HEK293 (cell line): ENCODE measurements around the gene HMOX1.

ENCODE experiments used
- EGR2 ChIP-seq: fragments of 450-650 bp; formaldehyde crosslinking; IDR thresholded peaks from 2 replicates; pipeline ENCODE4 v1.5.1; 2016; ENCODE audit warnings: low read depth, missing biosample characterization, missing genetic modification characterization
- TCF7L2 ChIP-seq: IDR thresholded peaks from 2 replicates; pipeline ENCODE4 v1.6.1; 2011; ENCODE audit warnings: low read depth, mild to moderate bottlenecking, inconsistent platforms, low read length, moderate library complexity, borderline replicate concordance
- ZBTB7A ChIP-seq: fragments of 450-650 bp; formaldehyde crosslinking; IDR thresholded peaks from 2 replicates; pipeline ENCODE4 v1.5.1; 2016; ENCODE audit warnings: low read depth, missing biosample characterization, missing genetic modification characterization
- ZNF544 ChIP-seq: fragments of 450-650 bp; formaldehyde crosslinking; IDR thresholded peaks from 2 replicates; pipeline ENCODE4 v1.5.0; 2017; ENCODE audit warnings: missing biosample characterization, missing genetic modification characterization
- ZNF624 ChIP-seq: fragments of 450-650 bp; formaldehyde crosslinking; IDR thresholded peaks from 2 replicates; pipeline ENCODE4 v1.5.1; 2017; ENCODE audit warnings: missing biosample characterization, missing genetic modification characterization
- ZXDB ChIP-seq: fragments of 450-650 bp; formaldehyde crosslinking; IDR thresholded peaks from 2 replicates; pipeline ENCODE4 v1.5.1; 2016; ENCODE audit warnings: missing biosample characterization, missing genetic modification characterization
- TF ChIP-seq, protein P1 (sequence below): fragments of 450-650 bp; formaldehyde crosslinking; IDR thresholded peaks from 2 replicates; pipeline ENCODE4 v1.5.1; 2016; ENCODE audit warnings: missing biosample characterization, missing genetic modification characterization
- TF ChIP-seq, protein P2 (sequence below): fragments of 450-650 bp; formaldehyde crosslinking; IDR thresholded peaks from 2 replicates; pipeline ENCODE4 v1.5.1; 2016; ENCODE audit warnings: missing biosample characterization, missing genetic modification characterization

DNA sequence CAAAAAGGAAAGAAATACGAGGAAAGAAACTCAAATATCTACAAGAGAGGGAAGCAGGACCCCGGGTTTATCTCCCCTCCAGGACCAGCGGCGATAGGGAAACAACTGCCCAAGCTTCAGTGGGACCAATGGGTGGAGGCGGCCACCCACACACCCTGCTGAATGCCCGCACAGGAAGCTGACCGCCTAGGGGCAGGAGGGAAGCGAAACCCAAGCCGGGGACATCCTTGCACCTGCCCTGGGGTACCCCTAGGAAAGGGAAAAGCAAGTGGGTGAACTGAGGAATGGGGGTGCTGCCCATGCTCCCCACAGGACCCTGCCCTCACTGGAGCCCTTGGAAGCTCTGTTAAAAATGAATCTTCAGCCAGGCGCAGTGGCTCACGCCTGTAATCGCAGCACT lies 27.6 kb upstream of the HMOX1 start:
- TF ChIP-seq, protein P1, sequence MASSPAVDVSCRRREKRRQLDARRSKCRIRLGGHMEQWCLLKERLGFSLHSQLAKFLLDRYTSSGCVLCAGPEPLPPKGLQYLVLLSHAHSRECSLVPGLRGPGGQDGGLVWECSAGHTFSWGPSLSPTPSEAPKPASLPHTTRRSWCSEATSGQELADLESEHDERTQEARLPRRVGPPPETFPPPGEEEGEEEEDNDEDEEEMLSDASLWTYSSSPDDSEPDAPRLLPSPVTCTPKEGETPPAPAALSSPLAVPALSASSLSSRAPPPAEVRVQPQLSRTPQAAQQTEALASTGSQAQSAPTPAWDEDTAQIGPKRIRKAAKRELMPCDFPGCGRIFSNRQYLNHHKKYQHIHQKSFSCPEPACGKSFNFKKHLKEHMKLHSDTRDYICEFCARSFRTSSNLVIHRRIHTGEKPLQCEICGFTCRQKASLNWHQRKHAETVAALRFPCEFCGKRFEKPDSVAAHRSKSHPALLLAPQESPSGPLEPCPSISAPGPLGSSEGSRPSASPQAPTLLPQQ (tag by site-specific recombination) = no peak
- TF ChIP-seq ZXDB (tag by site-specific recombination) (no peak), ZNF544 (tag by site-specific recombination) (no peak), EGR2 (tag by site-specific recombination) (peak; percentile 24; the same call in 1 of the 2 replicates), ZBTB7A (tag by site-specific recombination) (no peak), TCF7L2 (no peak), ZNF624 (tag by site-specific recombination) (no peak)
- TF ChIP-seq, protein P2, sequence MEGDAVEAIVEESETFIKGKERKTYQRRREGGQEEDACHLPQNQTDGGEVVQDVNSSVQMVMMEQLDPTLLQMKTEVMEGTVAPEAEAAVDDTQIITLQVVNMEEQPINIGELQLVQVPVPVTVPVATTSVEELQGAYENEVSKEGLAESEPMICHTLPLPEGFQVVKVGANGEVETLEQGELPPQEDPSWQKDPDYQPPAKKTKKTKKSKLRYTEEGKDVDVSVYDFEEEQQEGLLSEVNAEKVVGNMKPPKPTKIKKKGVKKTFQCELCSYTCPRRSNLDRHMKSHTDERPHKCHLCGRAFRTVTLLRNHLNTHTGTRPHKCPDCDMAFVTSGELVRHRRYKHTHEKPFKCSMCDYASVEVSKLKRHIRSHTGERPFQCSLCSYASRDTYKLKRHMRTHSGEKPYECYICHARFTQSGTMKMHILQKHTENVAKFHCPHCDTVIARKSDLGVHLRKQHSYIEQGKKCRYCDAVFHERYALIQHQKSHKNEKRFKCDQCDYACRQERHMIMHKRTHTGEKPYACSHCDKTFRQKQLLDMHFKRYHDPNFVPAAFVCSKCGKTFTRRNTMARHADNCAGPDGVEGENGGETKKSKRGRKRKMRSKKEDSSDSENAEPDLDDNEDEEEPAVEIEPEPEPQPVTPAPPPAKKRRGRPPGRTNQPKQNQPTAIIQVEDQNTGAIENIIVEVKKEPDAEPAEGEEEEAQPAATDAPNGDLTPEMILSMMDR (tag by site-specific recombination) = no peak
